Tibial nerve (tissue), 3 donors: ENCODE data around the gene SLC39A11.

Experiments
- CTCF ChIP-seq, 5 experiments: fragments of 200-600 bp in 3 of 5; fragments of 450-650 bp in 2 of 5; sonication (generic) in 3 of 5; IDR thresholded peaks; one replicate each; pipeline ENCODE4 v1.5.1; 2016 to 2019; ENCODE audit warnings: antibody characterized with exemption in 5 of 5, mild to moderate bottlenecking in 3 of 5, moderate library complexity in 2 of 5
- POLR2A ChIP-seq, 2 donors: fragments of 450-650 bp; IDR thresholded peaks; one replicate each; pipeline ENCODE4 v1.6.1; 2017; ENCODE audit warnings: antibody characterized with exemption in 2 of 2, mild to moderate bottlenecking in 2 of 2, moderate library complexity in 2 of 2

- TF ChIP-seq POLR2A (IDR thresholded peaks at IDR 0.05) = no peak
- peak; percentile 73 to 88 (median 77) for TF ChIP-seq CTCF (IDR thresholded peaks at IDR 0.05)
Measured at GRCh38 chr17:72725433-72726068, 366.9 kb downstream of the SLC39A11 start.
